ENCODE data around the gene HELZ.

DNA sequence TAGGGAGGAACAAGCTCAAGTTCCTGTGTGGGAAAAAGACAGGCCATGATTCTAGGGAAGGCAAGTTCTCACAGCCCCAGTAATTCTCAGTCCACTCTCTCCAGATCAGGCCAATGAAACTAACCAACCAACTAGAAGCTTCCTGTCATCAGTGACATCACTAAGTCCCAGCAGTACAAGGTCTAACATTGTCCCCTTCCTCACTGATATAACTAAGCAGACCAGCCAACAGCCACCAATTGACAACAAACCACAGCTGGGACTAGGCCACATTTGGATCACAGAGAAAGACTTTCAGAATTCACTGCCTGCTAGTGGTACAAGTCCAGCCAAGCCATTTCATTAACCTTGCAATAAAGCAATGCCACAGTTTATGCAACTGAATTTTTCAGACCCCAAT is 106.6 kb downstream of the HELZ start:
- no peak for TF ChIP-seq CTCF (IDR thresholded peaks at IDR 0.05)
- TF ChIP-seq POLR2A (IDR thresholded peaks at IDR 0.05): no peak
